Activated T-cell treated with anti-CD3 and anti-CD28 coated beads, Interleukin-2, amount 50 U/mL, for 72 hours (primary cell): ENCODE results near the gene SECISBP2. TPM values are rescaled to one million over a fixed set of nuclear protein-coding genes. Genes with fewer than 3 reads are reported as not detected.
A peak's percentile ranks its signal among the peaks of the same experiment; 100 is the strongest.
"Not testable (repeated sequence)": the region's sequence is repeated elsewhere in the genome, so short reads cannot be mapped to it uniquely, and the experiment has no call there.

Experiments
- ATAC-seq, 2 donors: fragments of 150-1000 bp; cut with Tn5 transposase; replicated peaks in 1 of 2; 2 replicates each; pipeline ENCODE4 v1.10.0; 2021; ENCODE audit warnings: moderate library complexity in 2 of 2, mild to moderate bottlenecking in 1 of 2
- DNase-seq, 2 donors: peaks; one replicate each; pipeline ENCODE4 v3.0.0; 2021 to 2022; ENCODE audit warnings: mixed read lengths in 1 of 2
- H3K27ac Mint-ChIP-seq: one replicate; pipeline ENCODE4 v1.8.0; 2022; ENCODE audit warnings: mild to moderate bottlenecking, moderate library complexity, mixed read lengths
- H3K27me3 Mint-ChIP-seq: one replicate; pipeline ENCODE4 v1.8.0; 2022; ENCODE audit warnings: low read depth, mixed read lengths
- H3K36me3 Mint-ChIP-seq, 2 donors: one replicate each; pipeline ENCODE4 v1.8.0; 2022; ENCODE audit warnings: mixed read lengths in 2 of 2, mild to moderate bottlenecking in 1 of 2; ENCODE audit not compliant: insufficient read depth in 2 of 2
- H3K4me1 Mint-ChIP-seq: one replicate; pipeline ENCODE4 v1.8.0; 2022; ENCODE audit warnings: low read depth, mixed read lengths
- H3K4me3 Mint-ChIP-seq, 2 donors: one replicate each; pipeline ENCODE4 v1.8.0; 2022; ENCODE audit warnings: mild to moderate bottlenecking in 2 of 2, mixed read lengths in 2 of 2, moderate library complexity in 2 of 2
- H3K9me3 Mint-ChIP-seq, 2 donors: one replicate each; pipeline ENCODE4 v1.8.0; 2022; ENCODE audit warnings: mixed read lengths in 2 of 2
- total RNA-seq, 2 donors: library from RNA; stranded (reverse); gene quantifications; one replicate each; pipeline ENCODE4 v1.2.3, GENCODE V29; 2022

SECISBP2 gene
- total RNA-seq, 2 donors from 2014 or later: 41.6 to 47.0 TPM

DNA sequence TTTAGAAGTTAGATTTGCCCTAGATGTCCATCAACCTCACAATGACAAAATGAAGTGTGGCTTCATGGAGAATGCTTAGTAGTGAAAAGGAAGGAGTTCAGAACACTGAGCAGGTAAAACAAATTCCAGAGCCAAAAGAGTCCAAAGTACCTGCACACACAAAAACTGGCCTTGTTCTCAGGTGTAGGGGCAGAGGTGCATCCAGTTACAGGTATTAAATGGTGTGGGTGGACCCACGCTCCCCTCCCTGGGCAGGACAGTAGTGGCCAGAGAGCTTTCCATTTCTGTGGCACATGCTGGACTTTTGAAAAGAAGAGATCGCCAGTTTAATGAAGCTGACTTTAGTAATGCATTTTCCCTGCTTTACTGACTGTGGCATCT is 47.2 kb downstream of the SECISBP2 start:
- DNase-seq (no peak), ATAC-seq (no peak)
- Mint-ChIP-seq H3K4me3 (no peak overlapping the region), H3K9me3 (no peaks in the 10 kb centered on the region), H3K36me3 (peaks cover 6 to 11% of the 10 kb centered on the region in 2 donors), H3K27me3 (no peaks in the 10 kb centered on the region), H3K4me1 (no peaks in the 10 kb centered on the region), H3K27ac (no peak overlapping the region)

DNA sequence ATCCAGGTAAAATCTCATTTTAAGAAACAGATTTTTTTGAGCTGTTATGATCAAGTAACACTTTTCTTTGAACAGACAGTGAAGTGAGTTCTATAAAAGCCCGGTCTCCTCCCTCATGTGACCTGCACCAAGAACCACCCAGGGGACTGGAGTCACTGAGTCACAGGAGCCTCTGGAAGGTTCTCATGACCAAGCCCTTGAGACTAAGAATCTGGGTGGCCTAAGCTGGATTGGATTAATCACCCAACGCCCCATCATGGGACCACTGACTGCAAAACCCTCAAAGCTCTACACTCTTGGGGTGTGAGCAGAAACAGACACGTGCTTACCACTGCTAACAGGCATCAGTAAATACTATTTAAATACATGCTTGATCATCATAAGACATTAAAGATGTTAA is 48.4 kb downstream of the SECISBP2 start:
- no peaks in the 10 kb centered on the region for H3K36me3 Mint-ChIP-seq

DNA sequence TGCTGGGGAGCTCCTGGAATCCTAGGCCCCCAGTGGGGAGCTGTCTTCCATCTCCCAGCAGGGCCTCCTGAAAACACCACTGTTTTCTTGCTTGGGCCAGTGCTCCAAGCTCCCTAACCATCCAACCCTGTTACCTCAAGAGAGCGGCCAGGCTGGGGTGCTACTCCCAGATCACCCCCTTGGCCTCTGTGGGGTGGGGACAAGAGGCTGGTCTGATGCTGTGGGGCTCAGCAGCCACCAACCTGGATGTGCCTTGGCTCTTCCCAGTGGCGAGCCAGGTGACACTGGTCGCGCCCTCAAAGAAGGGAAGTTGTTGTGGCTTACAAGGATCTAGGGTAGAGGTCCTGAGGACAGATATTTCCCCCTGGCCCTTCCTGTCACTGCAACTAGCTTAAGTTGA is 49.0 kb downstream of the SECISBP2 start:
- H3K27me3 Mint-ChIP-seq: no peaks in the 10 kb centered on the region
- no peak overlapping the region for H3K4me3 Mint-ChIP-seq
- H3K36me3 Mint-ChIP-seq: no peaks in the 10 kb centered on the region
- DNase-seq (no peak), ATAC-seq (no peak)
- H3K4me1 Mint-ChIP-seq: no peaks in the 10 kb centered on the region
- H3K9me3 Mint-ChIP-seq: no peaks in the 10 kb centered on the region
- H3K27ac Mint-ChIP-seq: no peak overlapping the region

More for the DNA sequence above, 48.4 kb downstream of the SECISBP2 start:
- H3K9me3 Mint-ChIP-seq: no peaks in the 10 kb centered on the region
- H3K4me1 Mint-ChIP-seq: no peaks in the 10 kb centered on the region
- ATAC-seq (peak; percentile 11 to 25), DNase-seq (no peak)
- no peak overlapping the region for H3K27ac Mint-ChIP-seq
- H3K4me3 Mint-ChIP-seq: no peak overlapping the region
- H3K27me3 Mint-ChIP-seq: no peaks in the 10 kb centered on the region

DNA sequence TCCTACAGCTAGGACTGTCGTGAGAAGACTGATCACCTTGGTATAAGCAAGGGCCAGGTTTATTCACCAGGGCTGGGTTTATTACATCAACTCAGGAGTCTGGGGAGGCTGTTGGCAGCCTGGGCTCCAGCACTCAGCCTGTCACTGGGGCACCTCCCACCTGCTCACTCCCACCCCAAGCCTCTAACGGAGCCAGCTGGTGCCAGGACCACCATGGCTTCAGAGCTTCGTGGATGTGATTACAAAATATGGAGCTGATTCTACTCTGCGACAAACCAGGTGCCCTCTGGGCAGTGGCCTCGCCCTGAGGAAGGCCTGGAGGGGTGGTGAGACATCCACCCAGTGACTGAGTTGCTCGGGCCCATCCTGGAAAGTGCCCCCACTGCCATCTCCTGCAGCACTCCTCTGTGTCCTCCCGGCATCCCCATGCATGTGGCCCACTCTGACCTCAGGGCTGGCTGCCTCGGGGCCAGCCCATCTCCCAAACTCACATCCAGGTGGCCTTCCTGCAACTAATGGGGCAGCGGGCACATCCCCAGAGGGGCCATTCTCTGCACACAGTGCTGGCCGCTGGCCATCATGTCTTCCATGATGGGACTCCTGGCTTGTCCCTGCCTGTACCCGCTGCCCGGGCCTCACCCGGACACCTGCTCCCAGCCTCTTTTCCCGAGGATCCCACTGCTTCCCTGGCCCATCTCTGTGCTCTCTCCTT is 49.6 kb downstream of the SECISBP2 start:
- Mint-ChIP-seq H3K36me3 (no peaks in the 10 kb centered on the region), H3K27me3 (no peaks in the 10 kb centered on the region), H3K27ac (peak overlapping the region; percentile 20), H3K4me1 (no peaks in the 10 kb centered on the region), H3K9me3 (no peaks in the 10 kb centered on the region), H3K4me3 (no peak overlapping the region)
- no peak for DNase-seq
- ATAC-seq: no peak

DNA sequence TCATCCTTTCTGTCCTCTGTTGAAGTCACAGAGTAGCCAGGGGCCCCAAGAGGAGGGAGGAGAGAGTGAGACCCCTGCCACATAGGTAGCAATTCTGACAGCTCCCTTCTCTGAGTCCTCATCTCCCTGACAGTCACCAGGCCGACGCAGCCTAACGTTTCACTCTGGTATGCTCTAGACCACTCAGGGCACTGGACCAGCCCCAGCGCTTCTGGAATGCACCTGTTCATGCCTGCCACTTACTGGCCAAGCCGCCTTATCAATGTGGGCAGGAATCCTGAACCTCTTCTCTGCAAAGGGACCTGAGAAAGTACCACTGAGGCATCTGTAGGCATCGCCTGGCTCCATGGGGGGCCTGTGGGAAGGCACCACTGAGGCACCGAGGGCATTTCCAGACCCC is 50.2 kb downstream of the SECISBP2 start:
- Mint-ChIP-seq H3K4me3 (no peak overlapping the region), H3K36me3 (no peaks in the 10 kb centered on the region), H3K4me1 (peaks cover 6% of the 10 kb centered on the region), H3K9me3 (no peaks in the 10 kb centered on the region), H3K27me3 (no peaks in the 10 kb centered on the region), H3K27ac (peak overlapping the region; percentile 61)
- DNase-seq (no peak), ATAC-seq (no peak)

DNA sequence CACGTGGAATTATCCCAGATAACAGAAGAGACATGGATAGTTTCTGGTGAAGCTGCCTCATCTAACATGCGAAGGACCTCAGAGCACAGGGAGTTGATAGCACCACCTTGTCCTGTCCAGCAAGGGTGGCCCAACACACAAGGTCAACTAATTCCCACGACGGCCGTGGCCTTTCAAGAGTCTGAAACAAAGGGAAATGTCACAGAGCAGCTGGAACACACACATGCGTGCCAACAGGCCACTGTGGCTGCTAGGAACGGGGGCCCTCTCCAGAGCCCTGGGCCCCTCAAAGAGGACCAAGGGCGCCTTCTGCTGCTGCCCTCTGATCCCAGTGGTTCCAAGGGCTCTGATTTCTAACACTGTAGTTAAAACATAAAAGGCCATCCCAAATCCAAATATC is 50.7 kb downstream of the SECISBP2 start:
- no peak for ATAC-seq
- H3K9me3 Mint-ChIP-seq: no peaks in the 10 kb centered on the region
- no peaks in the 10 kb centered on the region for H3K27me3 Mint-ChIP-seq
- peak overlapping the region; percentile 61 for H3K27ac Mint-ChIP-seq
- DNase-seq: no peak
- peaks cover 6% of the 10 kb centered on the region for H3K4me1 Mint-ChIP-seq
- H3K4me3 Mint-ChIP-seq: no peak overlapping the region
- H3K36me3 Mint-ChIP-seq: no peaks in the 10 kb centered on the region

DNA sequence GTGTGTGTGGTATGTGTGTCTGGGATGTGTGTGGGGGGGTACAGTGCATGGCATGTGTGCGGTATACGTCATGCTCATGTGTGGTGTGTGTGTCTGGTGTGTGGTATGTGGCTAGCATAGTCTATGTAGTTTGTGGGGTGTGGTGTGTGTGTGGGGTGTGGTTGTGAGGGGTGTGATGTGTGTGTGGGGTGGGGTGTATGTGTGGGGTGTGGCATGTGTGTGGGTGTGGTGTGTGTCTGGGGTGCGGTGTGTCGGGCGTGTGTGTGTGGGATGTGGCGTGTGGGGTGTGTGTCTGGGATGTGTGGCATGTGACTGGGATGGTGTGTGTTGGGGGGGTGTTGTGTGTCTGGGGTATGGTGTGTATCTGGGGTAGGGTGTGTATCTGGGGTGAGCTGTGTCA is 52.3 kb downstream of the SECISBP2 start:
- no peaks in the 10 kb centered on the region for H3K9me3 Mint-ChIP-seq
- peak in 1 of 2 donors; percentile 4 for ATAC-seq
- H3K27me3 Mint-ChIP-seq: no peaks in the 10 kb centered on the region
- no peaks in the 10 kb centered on the region for H3K36me3 Mint-ChIP-seq
- H3K4me1 Mint-ChIP-seq: peaks cover 10% of the 10 kb centered on the region
- H3K27ac Mint-ChIP-seq: no peak overlapping the region
- H3K4me3 Mint-ChIP-seq: no peak overlapping the region
- no peak for DNase-seq

DNA sequence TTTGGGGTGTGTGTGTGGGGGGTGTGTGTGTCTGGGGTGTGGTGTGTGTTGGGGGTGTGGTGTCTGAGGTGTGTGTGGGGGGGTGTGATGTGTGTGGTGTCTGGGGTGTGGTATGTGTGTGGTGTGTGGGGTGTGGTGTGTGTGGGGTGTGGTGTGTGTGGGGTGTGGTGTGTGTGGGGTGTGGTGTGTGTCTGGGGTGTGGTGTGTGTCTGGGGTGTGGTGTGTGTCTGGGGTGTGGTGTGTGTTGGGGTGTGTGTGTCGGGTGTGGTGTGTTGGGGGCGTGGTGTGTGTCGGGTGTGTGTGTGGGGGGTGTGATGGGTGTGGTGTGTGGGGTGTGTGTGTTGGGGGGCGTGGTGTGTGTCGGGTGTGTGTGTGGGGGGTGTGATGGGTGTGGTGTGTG is 53.5 kb downstream of the SECISBP2 start:
- H3K27ac Mint-ChIP-seq, ATAC-seq: not testable (repeated sequence)

DNA sequence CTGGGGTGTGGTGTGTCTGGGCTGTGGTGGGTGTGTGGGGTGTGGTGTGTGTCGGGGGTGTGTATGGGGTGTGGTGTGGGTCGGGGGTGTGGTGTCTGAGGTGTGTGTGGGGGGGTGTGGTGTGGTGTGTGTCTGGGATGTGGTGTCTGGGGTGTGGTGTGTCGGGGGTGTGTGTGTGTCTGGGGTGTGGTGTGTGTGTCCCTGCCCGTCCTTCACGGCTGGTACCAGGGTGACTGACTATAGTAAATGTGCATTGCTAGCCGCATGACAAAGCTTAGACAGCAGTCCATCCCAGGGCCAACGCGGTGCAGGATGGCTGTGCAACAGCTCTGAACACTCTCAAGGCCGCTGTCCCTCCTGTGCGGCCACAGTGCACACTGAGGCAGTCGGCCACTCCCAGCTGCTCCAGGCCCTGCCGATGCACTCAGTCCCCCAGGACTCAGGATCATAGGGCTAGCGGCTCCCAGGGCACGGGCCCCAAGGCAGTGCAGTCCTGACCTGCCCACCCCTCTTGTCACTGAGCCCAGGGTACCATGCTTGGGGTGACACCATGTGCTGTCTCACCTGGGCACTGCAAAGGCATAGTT is 54.0 kb downstream of the SECISBP2 start:
- peaks cover 2 to 6% of the 10 kb centered on the region in 2 donors for H3K36me3 Mint-ChIP-seq
- DNase-seq (peak; percentile 17 to 43), ATAC-seq (peak; percentile 20 to 45)
- peak overlapping the region; percentile 56 for H3K27ac Mint-ChIP-seq
- no peak overlapping the region for H3K4me3 Mint-ChIP-seq
- H3K4me1 Mint-ChIP-seq: peaks cover 16% of the 10 kb centered on the region
- no peaks in the 10 kb centered on the region for H3K27me3 Mint-ChIP-seq
- no peaks in the 10 kb centered on the region for H3K9me3 Mint-ChIP-seq

More for the DNA sequence above, 53.5 kb downstream of the SECISBP2 start:
- not testable (repeated sequence) for H3K9me3 Mint-ChIP-seq, H3K4me3 Mint-ChIP-seq, DNase-seq, H3K27me3 Mint-ChIP-seq, H3K36me3 Mint-ChIP-seq
- peaks cover 16% of the 10 kb centered on the region for H3K4me1 Mint-ChIP-seq

DNA sequence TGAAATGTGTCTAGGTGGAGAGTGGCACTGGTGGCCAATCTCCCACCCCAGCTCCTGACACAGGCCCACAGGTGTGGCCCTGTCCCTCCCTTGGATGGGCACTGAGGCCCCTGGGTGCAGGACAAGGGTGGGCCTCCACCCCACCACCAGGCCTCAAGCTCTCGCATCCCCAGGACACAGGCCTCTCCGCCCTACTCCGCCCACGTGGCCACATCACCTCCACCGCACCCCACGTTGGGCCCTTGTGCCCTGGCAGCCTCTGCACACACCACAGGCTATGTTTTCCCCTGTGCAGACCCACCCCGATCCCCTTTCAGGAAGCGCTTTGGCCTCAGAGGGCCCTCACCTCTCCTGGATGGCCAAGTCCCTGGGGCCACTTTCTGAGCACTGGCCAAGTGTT is 54.7 kb downstream of the SECISBP2 start:
- DNase-seq (peak in 1 of 2 donors; percentile 17), ATAC-seq (peak; percentile 10 to 11)
- no peaks in the 10 kb centered on the region for H3K27me3 Mint-ChIP-seq
- peaks cover 3 to 6% of the 10 kb centered on the region in 2 donors for H3K36me3 Mint-ChIP-seq
- H3K4me3 Mint-ChIP-seq: no peak overlapping the region
- peak overlapping the region; percentile 39 for H3K27ac Mint-ChIP-seq
- H3K4me1 Mint-ChIP-seq: peaks cover 16% of the 10 kb centered on the region
- no peaks in the 10 kb centered on the region for H3K9me3 Mint-ChIP-seq

DNA sequence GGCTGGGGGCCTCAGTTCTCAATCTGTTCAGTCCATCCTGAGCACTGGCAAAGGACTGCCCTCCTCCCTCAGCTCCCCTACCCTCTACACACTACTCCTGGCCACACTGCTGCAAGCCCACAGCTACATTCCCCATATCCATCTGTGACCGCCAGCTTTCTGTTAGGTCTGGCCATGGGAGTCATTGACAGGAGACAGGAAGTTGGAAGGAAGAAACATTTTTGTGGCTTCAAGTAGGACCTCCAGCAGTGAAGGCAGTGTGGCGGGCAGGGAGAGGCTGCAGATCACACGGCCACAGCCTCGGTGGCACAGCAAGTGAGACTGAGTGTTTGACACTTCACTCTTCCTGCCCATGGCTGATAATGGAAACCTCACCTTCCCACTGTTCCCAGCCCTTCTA is 55.9 kb downstream of the SECISBP2 start:
- Mint-ChIP-seq H3K36me3 (peaks cover 7 to 18% of the 10 kb centered on the region in 2 donors), H3K4me3 (no peak overlapping the region), H3K4me1 (peaks cover 22% of the 10 kb centered on the region), H3K9me3 (no peaks in the 10 kb centered on the region), H3K27ac (peak overlapping the region; percentile 56), H3K27me3 (no peaks in the 10 kb centered on the region)
- no peak for ATAC-seq
- no peak for DNase-seq

DNA sequence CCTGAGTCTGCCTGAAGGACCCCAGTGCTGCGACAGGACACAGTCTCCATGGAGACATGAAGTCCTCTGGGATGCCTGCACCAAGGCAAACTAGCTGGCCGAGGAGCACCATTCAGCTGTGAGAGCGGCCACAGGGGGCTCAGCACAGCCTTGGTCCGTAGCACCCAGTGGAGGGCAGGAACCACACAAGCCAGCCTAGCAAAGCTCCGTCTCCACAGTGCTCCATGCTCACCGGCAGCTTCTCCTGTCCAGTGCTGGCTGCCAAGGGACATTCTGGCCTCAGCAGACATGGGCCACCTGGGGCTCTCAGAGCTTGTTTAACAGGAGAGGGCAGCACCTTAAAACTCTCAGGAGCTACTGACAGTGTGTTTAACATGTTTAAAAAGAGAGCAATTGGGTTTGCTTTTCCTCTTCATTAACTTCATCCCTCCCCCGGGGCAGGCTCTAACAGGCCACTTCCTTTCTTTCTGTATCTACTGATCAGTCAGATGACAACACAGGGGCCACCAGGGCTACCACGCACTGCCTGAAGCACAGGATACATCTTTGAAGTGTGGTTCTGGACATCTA is 57.0 kb downstream of the SECISBP2 start:
- DNase-seq (peak in 1 of 2 donors; percentile 38), ATAC-seq (peak in 1 of 2 donors; percentile 50)
- Mint-ChIP-seq H3K4me1 (peaks cover 33% of the 10 kb centered on the region), H3K27ac (peak overlapping the region; percentile 75), H3K4me3 (no peak overlapping the region), H3K9me3 (no peaks in the 10 kb centered on the region), H3K27me3 (no peaks in the 10 kb centered on the region), H3K36me3 (peaks cover 9 to 22% of the 10 kb centered on the region in 2 donors)

DNA sequence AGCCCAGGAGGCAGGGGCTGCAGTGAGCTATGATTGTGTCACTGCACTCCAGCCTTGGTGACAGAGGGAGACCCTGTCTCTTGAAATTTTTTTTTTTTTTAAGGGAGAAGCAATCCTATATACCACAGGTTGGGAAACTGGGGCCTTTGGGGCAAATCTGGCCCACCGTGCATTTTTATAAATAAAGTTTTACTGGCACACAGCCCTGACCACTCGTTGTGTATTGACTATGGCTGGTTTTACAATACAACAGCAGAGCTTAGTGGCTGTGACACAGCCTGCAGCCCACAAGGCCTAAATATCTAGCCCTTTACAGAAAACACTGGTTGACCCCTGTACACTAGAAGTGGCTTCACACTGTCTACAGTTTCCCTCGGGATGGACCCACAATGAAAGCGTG is 58.0 kb downstream of the SECISBP2 start:
- Mint-ChIP-seq H3K9me3 (no peaks in the 10 kb centered on the region), H3K4me1 (peaks cover 41% of the 10 kb centered on the region), H3K27me3 (no peaks in the 10 kb centered on the region), H3K36me3 (peaks cover 9 to 22% of the 10 kb centered on the region in 2 donors), H3K4me3 (no peak overlapping the region), H3K27ac (peak overlapping the region; percentile 75)
- DNase-seq (no peak), ATAC-seq (no peak)
